ENCODE data around the gene CPT1A.

Gene CPT1A

DNA sequence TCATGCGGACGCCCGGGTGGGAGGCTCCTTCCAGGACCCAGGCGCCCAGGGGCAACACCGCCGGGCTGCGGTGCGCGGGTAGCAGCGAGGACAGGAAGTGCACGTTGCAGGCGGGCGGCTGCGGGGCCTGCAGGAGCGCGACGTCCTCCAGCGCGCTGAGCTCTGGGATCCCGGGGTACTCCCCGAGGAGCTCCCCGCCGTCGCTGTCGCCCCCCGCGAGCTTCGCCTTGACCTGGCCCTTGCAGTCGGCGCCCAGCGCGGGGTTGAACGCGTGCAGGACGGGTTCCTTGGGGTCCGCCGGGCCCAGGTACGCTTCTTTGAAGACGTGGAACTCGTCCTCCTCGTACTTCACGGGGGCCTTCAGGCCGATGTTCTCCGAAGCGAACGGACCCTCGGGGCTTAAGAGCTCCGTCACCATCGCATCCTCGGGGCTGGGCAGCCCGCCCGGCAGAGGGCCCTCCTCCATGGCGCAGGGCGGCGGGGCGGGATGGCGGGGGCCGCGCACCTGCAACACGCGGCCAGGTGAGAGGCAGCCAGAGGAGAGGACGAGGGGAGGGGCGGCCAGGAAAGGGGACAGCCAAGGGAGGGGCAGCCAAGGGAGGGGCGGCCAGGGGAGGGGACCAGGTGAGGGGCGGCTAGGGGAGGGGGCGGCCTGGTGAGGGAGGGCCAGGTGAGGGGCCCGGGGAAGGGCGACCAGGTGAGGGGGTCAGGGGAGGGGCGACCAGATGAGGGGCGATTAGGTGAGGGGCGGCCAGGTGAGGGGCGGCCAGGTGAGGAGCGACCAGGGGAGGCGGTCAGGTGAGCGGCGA is 91.3 kb downstream of the CPT1A start:
- DNase-seq = peak; percentile 26

DNA sequence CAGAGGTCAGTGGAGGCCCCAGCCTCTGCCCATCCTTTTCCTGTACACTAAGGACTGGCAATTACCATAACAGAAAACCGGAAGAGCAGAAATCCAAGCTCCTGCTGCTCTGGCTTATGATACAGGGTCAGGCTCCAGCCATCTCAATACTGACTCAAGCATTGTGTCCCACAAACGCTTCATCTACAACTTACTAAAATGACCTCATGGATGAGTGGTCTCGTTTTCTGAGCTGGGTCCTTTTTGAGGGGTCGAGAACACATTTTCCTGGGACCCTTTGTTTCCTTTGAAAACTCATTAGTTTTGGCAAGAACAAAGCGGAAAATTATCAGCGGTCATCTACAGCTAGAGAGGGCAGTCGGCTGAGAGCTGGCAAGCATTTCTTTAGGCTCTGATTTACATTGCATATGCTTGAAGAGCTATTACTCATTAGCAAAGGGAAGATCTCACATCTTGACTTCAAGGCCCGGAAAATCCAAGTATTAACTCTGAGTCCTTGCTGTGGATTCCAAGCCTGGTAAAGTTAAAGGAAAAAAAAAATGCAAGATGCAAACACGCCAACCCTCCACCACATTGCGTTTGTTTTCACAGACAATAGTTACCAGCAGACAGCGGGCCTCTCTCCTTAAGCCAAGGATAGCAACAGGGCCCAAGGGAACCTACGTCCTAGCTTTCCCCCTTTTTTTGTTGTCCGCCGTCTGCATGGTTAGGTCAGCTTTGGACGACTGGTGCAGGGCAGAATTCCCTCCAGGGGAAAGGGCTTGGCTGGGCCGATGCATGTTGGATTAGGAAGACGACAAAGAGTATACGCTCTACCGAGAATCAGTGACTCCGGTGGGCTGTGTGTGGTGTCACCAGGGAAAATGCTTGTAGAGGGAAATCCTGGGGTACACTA is 92.2 kb downstream of the CPT1A start:
- DNase-seq = no peak

DNA sequence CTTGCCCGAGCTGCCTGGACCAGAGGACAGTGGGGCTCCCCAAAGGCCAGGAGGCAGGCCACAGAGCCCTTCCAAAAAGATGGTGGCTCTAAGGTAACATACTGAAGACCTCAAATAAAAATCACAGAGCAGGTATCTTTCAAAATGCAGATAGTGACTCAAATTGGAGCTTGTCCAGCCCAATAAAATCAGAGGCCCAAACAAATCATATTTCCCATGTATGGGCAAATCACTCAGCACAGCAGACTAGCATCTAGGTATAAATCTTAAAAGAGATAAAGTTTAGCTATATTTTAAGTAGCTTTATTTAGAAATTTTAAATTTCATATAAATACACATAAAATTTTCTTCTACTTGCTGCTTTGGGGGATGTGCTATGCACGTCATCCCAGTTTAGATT is 93.7 kb downstream of the CPT1A start:
- no peak for DNase-seq

DNA sequence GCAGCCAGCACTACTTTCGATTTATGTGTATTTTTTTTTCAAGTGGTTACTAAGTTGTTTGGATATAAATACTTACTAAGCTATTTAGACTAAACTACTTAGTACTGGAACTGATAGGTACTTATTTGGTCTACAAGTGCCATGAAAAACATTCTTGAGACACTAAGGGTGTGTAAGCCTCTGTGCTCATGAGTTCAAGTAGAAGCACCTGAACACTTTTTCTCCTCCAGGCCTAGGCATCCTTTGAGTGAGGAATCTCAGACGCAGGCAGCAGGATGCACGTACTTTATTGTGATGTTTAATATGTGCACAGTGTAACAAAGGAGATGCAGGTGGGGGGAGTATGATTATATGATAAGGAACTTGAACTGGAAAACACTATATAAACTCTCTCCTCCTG is 98.2 kb downstream of the CPT1A start:
- DNase-seq = no peak

DNA sequence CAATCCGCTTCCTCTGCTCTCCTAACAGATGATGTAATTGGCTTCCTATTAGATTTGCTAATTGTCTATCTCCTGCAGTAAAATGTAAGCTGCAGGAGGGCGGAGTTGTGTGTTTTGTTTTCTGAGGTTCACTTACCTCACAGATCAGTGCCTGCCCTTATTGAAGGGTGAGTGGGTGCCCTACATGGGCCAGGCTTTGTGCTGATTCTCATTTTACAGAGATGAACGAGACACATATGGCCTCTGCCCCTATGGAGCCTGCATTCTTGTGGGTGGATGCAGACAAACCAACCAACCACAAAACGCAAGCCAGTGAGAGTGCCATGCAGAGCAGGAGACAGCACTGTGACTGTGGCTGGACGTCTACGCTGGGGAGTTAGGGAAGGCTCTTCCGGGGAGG is 100.3 kb downstream of the CPT1A start:
- no peak for DNase-seq

DNA sequence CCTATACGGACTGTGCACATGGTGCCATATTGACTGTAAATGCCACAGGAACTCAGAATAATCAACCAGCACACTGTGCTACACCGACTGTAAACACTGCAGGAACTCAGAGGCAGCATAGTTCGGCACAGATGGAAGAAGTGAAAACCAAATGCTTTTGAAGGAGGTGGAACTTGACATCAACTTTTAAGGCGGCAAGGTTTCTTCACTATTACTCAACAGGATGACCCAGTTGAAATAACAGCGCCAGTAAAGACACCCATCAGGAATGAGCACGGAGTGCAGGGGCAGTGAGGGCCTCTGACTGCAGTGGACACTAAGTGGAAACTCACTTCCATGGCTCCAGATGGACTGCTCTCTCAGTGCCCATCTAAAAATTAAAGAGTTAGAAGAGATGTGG is 106.1 kb downstream of the CPT1A start:
- DNase-seq = no peak

DNA sequence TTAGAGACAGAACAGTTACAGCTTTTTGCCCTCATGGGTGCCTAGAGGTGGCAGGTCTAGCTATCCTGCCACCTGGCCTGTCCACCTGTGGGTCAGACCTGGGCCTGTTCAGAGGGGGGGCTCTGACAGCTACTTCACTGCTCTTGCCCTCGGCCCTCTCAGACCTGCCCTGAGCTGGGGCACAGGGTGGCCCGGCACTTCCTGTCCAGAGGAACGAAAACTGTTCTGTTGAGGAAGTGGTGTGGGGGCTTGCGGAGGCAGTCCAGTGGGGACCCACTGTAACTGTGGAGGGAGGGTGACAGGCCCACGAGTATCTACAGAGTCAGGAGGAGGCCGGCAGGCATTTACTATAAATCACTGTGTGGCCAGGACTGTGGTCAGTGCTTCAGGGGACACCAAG is 106.6 kb downstream of the CPT1A start:
- DNase-seq = no peak

DNA sequence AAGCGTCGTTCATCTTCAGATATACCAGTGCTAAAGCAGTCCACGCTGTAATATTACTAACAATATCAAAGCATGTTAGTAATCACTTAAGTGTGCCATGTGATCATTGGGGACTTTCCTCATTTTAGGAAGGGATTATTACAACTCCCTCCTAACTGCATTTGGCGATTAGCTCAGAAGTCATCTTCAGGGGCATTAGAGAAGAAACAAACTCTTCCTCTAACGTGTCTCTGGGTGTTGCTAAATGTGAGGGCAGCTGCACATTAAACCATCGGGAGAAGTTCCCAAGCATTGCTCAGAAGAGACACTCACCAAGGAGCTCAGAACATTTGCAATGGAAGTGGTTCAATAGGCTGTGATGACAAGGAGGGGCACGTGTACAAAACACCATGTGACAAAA is 107.6 kb downstream of the CPT1A start:
- no peak for DNase-seq

DNA sequence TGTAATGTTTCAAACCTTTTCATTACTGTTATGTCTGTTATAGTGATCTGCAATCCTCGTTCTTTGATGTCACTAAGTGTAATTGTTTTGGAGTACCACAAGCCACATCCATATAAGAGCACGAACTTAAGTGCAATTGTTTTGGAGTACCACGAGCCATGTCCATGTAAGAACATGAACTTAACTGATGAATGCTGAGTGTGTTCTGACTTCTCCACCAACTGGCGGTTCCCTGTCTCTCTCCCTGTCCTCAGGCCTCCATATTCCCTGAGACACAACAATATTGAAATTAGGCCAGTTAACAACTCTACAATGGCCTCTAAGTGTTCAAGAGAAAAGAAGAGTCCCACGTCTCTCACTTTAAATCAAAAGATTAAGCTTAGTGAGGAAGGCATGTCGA is 113.9 kb downstream of the CPT1A start:
- DNase-seq = no peak

DNA sequence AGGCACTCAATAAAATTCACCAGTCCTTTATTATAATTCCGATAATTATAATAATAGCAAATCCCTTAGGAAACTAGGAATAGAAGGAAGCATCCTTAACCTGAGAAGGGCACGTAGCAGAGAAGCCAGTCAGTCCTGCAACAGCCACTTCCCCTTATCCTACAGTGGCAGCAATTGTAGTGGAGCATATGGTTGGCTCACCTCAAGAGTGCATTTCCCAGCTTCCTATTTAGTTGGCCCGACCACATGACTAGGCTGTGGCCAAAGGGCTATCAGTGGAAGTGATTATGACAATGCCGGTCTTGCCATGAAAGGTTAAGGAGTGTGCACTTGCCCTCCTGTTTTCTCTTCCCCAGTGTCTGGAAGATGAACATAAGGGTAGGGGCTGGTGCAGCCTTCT is 117.4 kb downstream of the CPT1A start:
- DNase-seq = no peak

DNA sequence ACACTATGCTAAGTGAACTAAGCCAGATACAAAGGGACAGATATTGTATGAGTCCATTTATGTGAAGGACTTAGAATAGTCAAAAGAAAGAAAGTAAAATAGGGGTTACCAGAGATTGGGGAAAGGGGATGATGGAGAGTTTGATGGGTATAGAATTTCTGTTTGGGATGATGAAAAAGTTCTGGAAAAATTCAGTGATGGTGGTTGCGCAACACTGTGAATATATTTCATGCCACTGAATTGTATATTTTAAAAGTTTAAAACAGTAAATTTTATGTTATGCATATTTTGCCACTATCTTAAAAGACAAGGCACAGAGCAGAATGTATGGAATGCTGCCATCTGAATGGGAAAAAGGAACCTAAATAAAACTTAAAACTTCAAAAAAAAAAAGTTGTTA is 119.6 kb downstream of the CPT1A start:
- no peak for DNase-seq

DNA sequence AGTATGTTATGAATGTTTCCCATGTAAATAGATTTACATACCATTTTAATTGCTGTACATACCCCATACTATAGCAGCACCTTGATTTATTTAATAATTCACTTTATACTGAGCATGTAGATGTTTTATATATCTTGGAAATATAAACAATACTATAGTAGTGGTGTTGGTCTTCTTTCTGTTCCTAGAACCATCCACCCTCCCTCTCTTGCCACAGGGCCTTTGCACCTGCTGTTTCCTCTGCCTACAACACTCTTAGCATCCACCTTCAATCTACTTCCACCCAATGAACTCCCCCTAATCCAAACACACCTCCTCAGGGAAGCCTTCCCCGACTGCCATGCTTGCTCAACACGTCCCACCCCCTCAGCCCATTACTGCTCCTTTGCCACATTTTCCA is 120.6 kb downstream of the CPT1A start:
- no peak for DNase-seq

DNA sequence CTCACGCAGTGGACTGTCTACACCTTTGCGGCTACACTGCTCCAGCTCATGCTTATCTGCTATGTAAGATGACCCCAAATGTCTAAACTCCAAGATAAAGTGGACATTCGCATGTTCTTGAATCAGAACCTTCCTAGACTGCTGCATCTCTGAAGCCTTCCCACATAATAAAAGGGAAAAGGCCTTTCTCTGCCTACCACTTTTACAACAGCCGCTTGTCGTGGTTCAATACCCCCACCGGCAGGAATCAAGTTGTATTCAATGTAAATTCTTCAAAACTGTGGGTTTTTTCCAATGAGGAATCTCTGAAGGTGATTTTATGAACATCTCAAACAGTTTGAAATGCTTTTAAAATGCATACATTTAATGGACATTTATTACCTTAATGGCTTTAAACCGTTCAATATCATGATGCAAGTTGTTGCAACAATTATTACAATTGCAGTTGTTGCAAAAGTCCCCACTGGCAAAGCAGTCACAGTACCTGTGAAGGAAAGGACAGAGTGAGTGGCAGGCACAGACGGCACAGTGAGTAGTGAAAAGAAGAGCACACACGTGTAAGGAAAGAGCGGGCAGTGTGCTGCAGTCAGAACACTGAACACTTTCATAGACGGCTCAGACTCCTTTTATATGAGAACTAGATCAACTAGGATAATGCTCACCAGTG is 126.1 kb downstream of the CPT1A start:
- no peak for DNase-seq

DNA sequence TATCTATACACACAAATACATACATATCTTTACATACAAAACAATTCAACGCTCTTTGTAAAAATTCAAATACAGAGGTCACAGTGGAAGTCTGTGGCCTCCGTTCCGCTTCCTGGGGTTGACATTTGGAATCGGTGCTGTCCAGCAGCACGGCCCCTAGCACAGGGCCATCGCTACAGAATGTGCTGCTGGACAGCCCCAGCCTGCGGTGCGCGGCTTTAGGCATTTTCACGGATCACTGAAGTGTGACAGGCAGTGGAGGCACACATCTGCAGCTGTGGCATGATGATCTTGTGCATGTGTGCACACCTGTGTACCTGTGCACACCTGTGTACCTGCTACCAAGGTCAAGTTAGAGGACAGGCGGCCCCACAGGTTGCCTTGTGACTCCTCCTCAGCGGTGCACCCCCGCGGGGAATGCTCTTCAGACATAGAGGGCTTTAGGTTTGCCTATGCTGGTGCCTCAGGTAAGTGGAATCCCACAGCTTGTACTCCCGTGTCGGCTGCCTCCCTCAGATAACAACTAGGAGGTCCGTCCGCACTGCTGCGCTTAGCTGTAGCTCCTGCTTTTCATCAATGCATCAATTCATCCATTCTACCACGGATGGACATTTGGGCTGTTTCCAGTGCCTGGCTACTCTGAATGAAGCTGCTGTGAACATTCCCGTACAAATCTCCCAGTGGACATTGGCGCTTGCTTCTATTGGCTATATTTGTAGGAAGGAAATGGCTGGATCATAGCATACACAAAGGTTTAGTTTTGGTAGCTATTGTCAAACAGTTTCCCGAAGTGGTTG is 127.5 kb downstream of the CPT1A start:
- no peak for DNase-seq

DNA sequence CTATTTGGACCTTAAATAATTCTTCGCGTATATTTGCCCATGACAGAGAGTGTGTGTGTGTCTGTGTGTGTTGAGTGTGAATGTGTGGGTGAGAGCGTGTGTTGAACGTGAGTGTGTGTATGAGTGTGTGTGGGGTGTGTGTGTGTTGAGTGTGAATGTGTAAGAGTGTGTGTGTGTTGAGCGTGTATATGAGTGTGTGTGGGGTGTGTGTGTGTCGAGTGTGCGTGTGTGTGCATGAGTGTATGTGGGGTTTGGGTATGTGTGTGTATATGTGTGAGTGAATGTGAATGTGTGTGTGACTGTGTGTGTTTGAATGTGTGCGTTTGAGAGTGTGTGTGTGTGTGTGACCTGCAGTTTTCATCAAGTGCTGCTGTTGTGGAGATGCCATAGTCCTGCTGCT is 130.6 kb downstream of the CPT1A start:
- no peak for DNase-seq

DNA sequence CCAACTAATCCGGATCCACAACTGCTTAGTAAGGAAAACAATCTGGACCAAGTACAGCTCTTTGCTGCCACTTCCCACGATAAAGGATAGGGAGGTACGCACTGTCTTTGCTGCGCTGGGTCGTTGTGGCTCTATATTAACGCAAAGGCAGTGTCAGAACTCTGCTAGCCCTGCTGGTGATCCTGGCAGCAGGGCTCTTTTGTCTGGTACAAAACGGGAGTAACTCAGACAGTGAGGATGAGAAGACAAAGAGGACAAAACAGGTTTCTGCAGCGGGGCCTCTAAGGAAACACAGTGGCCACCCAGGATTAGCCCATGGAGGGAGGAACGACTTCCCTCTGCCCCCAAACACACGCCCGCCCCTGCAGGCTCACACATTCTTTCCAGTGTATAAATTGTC is 131.3 kb downstream of the CPT1A start:
- DNase-seq = no peak

DNA sequence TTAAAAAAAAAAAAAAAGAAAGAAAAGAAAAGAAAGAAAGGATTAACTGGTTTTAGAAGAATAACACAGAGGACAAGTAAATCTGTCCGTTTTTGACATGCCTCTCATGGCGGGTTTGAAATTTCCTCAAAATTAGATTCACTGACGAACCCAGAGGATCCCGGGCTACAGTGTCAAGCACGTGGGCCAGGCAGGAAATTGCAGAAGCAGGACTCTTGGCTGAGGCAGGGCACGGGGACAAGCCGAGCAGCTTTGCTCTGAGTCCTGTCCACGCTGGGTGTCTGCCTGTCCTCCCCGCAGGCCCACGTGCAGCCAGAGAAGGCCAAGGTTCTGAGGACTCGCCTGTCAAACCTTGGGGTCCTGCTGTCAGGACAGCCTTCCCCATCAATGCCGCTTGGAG is 132.7 kb downstream of the CPT1A start:
- no peak for DNase-seq

DNA sequence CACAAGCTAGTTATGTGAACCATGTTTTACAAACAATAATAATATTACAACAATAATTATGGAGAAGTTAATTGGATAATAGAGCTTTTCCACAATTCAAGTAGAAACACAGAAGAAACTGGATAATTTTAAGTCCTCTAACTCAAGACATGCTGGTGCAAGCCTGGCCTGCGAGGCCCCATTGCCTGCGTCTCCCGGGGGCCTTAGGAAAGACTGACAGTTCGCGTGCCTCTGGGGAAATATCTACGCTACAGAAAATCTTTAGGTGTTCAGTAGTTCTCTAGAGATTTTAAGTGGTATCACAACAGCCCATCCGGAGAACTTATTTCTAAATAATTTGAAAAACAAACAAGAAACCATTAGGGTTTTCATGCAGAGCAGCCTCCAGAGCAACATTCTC is 134.2 kb downstream of the CPT1A start:
- DNase-seq = no peak

DNA sequence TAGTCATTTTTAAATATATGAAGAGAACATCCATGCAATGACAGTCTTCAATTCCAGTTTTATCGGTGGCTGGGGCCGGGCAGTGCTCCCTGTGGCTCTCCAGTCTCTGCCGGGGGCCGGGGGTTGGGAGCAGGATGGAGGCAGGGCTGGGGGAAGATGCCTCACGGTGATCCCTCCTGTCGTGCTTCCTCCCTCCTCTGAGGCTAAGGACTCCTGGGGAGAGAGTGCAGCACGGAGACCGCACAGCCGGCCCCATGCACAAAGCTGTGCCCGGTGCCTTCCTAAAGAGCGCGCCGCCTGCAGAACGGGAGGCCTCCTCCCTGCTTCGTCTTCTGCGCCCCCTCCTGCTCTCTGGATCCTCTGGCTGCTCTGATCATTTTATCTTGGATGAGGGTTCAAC is 136.8 kb downstream of the CPT1A start:
- DNase-seq = no peak
